Measurements from ENCODE around the gene AKAP11. TPM values are rescaled to one million over a fixed set of nuclear protein-coding genes. Genes with fewer than 3 reads are reported as not detected.

AKAP11 gene
- total and polyA plus RNA-seq, 2 experiments from 2014 or later, result 4.3 to 21.6 TPM

DNA sequence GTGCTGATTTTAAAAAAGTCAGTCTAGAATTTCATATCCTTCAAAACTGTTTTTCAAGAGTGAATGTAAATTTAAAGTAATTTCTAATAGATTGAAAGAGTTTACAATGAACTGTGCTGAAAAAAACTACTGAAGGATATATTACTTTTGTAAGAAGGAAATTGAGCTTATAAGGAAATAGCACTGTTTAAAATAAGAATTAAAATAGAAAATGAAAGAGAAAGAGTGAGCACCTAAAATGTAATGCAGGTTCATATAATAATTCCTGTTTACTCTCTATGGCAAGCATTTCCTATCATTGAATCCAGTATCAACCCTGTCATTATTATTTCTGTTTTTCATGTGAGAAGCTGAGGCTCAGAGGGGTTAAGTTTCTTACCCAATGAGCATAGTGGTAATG is 57.3 kb downstream of the AKAP11 start:
- no peak overlapping the region for H3K27ac ChIP-seq (ENCODE audit: low read depth)
- DNase-seq (ENCODE audit: low spot score), result no peak
- H3K27ac Mint-ChIP-seq, result no peak overlapping the region
- 0 out of 2 replicates have a peak, but pooled peaks cover 2% of the 10 kb centered on the region for H3K9me2 ChIP-seq (ENCODE audit: insufficient read depth)
- H3K27me3 ChIP-seq (ENCODE audit: insufficient read depth), result no peaks in the 10 kb centered on the region
- H3K36me3 ChIP-seq (ENCODE audit: insufficient read depth), result no peaks in the 10 kb centered on the region
- no peaks in the 10 kb centered on the region for H3K36me3 Mint-ChIP-seq (ENCODE audit: low read depth)
- H3K4me3 Mint-ChIP-seq, result no peak overlapping the region
- H3K4me2 ChIP-seq, result no peak overlapping the region
- no peak overlapping the region for H2AFZ ChIP-seq
- no peak for ATAC-seq
- no peaks in the 10 kb centered on the region for H3F3A ChIP-seq (replicated peaks; ENCODE audit: low read depth)
- no peak overlapping the region for H3K4me3 ChIP-seq
- H3K9me3 Mint-ChIP-seq, result no peaks in the 10 kb centered on the region; the same call in 1 of the 3 replicates
- H3K4me1 ChIP-seq (ENCODE audit: insufficient read depth), result no peaks in the 10 kb centered on the region; the same call in 1 of the 2 replicates
- no peaks in the 10 kb centered on the region for H3K79me2 ChIP-seq (replicated peaks; ENCODE audit: insufficient read depth)
- H3K27me3 Mint-ChIP-seq (ENCODE audit: insufficient read depth, low read depth, poor library complexity), result peaks cover 4% of the 10 kb centered on the region
- no peaks in the 10 kb centered on the region for H4K20me1 ChIP-seq (replicated peaks; ENCODE audit: insufficient read depth)
- TF ChIP-seq EZH2phosphoT487 (IDR thresholded peaks at IDR 0.05; ENCODE audit: unreplicated experiment) (no peak), POLR2AphosphoS5 (IDR thresholded peaks at IDR 0.05; ENCODE audit: low read depth) (no peak), EZH2 (IDR thresholded peaks at IDR 0.05; ENCODE audit: low read depth, unreplicated experiment) (no peak), JUNB (IDR thresholded peaks at IDR 0.05; ENCODE audit: unreplicated experiment) (no peak), ZNF114 (CRISPR knock-in tag; IDR thresholded peaks at IDR 0.05) (no peak), ZNF331 (CRISPR knock-in tag; IDR thresholded peaks at IDR 0.05; ENCODE audit: low read depth) (no peak), NANOG (IDR thresholded peaks at IDR 0.05; ENCODE audit: borderline replicate concordance) (no peak), STAT1 (IDR thresholded peaks at IDR 0.05; ENCODE audit: unreplicated experiment) (no peak), CREB1 (CRISPR knock-in tag; IDR thresholded peaks at IDR 0.05; ENCODE audit: low read depth) (no peak)
- TF ChIP-seq, protein P1, sequence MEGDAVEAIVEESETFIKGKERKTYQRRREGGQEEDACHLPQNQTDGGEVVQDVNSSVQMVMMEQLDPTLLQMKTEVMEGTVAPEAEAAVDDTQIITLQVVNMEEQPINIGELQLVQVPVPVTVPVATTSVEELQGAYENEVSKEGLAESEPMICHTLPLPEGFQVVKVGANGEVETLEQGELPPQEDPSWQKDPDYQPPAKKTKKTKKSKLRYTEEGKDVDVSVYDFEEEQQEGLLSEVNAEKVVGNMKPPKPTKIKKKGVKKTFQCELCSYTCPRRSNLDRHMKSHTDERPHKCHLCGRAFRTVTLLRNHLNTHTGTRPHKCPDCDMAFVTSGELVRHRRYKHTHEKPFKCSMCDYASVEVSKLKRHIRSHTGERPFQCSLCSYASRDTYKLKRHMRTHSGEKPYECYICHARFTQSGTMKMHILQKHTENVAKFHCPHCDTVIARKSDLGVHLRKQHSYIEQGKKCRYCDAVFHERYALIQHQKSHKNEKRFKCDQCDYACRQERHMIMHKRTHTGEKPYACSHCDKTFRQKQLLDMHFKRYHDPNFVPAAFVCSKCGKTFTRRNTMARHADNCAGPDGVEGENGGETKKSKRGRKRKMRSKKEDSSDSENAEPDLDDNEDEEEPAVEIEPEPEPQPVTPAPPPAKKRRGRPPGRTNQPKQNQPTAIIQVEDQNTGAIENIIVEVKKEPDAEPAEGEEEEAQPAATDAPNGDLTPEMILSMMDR (conservative IDR thresholded peaks at IDR 0.05; ENCODE audit: low read depth in 2 of 2), result no peak
- TF ChIP-seq, protein P2, sequence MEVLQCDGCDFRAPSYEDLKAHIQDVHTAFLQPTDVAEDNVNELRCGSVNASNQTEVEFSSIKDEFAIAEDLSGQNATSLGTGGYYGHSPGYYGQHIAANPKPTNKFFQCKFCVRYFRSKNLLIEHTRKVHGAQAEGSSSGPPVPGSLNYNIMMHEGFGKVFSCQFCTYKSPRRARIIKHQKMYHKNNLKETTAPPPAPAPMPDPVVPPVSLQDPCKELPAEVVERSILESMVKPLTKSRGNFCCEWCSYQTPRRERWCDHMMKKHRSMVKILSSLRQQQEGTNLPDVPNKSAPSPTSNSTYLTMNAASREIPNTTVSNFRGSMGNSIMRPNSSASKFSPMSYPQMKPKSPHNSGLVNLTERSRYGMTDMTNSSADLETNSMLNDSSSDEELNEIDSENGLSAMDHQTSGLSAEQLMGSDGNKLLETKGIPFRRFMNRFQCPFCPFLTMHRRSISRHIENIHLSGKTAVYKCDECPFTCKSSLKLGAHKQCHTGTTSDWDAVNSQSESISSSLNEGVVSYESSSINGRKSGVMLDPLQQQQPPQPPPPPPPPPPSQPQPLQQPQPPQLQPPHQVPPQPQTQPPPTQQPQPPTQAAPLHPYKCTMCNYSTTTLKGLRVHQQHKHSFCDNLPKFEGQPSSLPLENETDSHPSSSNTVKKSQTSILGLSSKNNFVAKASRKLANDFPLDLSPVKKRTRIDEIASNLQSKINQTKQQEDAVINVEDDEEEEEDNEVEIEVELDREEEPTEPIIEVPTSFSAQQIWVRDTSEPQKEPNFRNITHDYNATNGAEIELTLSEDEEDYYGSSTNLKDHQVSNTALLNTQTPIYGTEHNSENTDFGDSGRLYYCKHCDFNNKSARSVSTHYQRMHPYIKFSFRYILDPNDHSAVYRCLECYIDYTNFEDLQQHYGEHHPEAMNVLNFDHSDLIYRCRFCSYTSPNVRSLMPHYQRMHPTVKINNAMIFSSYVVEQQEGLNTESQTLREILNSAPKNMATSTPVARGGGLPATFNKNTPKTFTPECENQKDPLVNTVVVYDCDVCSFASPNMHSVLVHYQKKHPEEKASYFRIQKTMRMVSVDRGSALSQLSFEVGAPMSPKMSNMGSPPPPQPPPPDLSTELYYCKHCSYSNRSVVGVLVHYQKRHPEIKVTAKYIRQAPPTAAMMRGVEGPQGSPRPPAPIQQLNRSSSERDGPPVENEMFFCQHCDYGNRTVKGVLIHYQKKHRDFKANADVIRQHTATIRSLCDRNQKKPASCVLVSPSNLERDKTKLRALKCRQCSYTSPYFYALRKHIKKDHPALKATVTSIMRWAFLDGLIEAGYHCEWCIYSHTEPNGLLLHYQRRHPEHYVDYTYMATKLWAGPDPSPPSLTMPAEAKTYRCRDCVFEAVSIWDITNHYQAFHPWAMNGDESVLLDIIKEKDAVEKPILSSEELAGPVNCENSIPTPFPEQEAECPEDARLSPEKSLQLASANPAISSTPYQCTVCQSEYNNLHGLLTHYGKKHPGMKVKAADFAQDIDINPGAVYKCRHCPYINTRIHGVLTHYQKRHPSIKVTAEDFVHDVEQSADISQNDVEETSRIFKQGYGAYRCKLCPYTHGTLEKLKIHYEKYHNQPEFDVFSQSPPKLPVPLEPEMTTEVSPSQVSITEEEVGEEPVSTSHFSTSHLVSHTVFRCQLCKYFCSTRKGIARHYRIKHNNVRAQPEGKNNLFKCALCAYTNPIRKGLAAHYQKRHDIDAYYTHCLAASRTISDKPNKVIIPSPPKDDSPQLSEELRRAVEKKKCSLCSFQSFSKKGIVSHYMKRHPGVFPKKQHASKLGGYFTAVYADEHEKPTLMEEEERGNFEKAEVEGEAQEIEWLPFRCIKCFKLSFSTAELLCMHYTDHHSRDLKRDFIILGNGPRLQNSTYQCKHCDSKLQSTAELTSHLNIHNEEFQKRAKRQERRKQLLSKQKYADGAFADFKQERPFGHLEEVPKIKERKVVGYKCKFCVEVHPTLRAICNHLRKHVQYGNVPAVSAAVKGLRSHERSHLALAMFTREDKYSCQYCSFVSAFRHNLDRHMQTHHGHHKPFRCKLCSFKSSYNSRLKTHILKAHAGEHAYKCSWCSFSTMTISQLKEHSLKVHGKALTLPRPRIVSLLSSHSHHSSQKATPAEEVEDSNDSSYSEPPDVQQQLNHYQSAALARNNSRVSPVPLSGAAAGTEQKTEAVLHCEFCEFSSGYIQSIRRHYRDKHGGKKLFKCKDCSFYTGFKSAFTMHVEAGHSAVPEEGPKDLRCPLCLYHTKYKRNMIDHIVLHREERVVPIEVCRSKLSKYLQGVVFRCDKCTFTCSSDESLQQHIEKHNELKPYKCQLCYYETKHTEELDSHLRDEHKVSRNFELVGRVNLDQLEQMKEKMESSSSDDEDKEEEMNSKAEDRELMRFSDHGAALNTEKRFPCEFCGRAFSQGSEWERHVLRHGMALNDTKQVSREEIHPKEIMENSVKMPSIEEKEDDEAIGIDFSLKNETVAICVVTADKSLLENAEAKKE (CRISPR knock-in tag; IDR thresholded peaks at IDR 0.05), result no peak
- TF ChIP-seq, protein P3, sequence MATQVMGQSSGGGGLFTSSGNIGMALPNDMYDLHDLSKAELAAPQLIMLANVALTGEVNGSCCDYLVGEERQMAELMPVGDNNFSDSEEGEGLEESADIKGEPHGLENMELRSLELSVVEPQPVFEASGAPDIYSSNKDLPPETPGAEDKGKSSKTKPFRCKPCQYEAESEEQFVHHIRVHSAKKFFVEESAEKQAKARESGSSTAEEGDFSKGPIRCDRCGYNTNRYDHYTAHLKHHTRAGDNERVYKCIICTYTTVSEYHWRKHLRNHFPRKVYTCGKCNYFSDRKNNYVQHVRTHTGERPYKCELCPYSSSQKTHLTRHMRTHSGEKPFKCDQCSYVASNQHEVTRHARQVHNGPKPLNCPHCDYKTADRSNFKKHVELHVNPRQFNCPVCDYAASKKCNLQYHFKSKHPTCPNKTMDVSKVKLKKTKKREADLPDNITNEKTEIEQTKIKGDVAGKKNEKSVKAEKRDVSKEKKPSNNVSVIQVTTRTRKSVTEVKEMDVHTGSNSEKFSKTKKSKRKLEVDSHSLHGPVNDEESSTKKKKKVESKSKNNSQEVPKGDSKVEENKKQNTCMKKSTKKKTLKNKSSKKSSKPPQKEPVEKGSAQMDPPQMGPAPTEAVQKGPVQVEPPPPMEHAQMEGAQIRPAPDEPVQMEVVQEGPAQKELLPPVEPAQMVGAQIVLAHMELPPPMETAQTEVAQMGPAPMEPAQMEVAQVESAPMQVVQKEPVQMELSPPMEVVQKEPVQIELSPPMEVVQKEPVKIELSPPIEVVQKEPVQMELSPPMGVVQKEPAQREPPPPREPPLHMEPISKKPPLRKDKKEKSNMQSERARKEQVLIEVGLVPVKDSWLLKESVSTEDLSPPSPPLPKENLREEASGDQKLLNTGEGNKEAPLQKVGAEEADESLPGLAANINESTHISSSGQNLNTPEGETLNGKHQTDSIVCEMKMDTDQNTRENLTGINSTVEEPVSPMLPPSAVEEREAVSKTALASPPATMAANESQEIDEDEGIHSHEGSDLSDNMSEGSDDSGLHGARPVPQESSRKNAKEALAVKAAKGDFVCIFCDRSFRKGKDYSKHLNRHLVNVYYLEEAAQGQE (IDR thresholded peaks at IDR 0.05; ENCODE audit: unreplicated experiment), result no peak
- TF ChIP-seq, protein P4, sequence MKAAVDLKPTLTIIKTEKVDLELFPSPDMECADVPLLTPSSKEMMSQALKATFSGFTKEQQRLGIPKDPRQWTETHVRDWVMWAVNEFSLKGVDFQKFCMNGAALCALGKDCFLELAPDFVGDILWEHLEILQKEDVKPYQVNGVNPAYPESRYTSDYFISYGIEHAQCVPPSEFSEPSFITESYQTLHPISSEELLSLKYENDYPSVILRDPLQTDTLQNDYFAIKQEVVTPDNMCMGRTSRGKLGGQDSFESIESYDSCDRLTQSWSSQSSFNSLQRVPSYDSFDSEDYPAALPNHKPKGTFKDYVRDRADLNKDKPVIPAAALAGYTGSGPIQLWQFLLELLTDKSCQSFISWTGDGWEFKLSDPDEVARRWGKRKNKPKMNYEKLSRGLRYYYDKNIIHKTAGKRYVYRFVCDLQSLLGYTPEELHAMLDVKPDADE (IDR thresholded peaks at IDR 0.05), result no peak
- H3K4me1 Mint-ChIP-seq, result peaks cover 5% of the 10 kb centered on the region; the same call in 2 of the 3 replicates
